SK-N-SH (cell line): ENCODE measurements around the gene NRIP1. TPM values are rescaled to one million over a fixed set of nuclear protein-coding genes. Genes with fewer than 3 reads are reported as not detected.
"Not testable (repeated sequence)": the region's sequence is repeated elsewhere in the genome, so short reads cannot be mapped to it uniquely, and the experiment has no call there.

Experiments used
- CTCF ChIA-PET: fragments of 300-600, 350-600 bp; formaldehyde crosslinking; extraction: SDS; loops from one replicate; lab custom pipeline; 2021; lab: Yijun Ruan, JAX
- POLR2A ChIA-PET: fragments of 350-600 bp; sonication (Branson Sonifier 250); formaldehyde crosslinking; extraction: SDS; loops from one replicate; lab custom pipeline; 2020; ENCODE audit warnings: antibody characterized with exemption, inconsistent platforms; lab: Yijun Ruan, JAX
- DNase-seq: peaks from one replicate; pipeline ENCODE4 v3.0.0; 2012
- H2AFZ ChIP-seq: fragments of 200-600 bp; sonication (generic); 2 replicates; pipeline ENCODE4 v1.8.1; 2016; ENCODE audit warnings: antibody characterized with exemption, mild to moderate bottlenecking, low read depth
- H3F3A ChIP-seq: fragments of 200-600 bp; sonication (generic); replicated peaks from 2 replicates; pipeline ENCODE3; 2016; ENCODE audit warnings: antibody characterized with exemption, mild to moderate bottlenecking; ENCODE audit not compliant: insufficient read depth
- H3K27ac ChIP-seq, 2 experiments: fragments of 200-500 bp in 1 of 2; fragments of 200-600 bp in 1 of 2; sonication (Bioruptor generic) in 1 of 2; sonication (generic), shearing (Covaris generic) in 1 of 2; 2 replicates each; pipeline versions ENCODE4 v1.5.1 to v1.6.1; 2014 to 2016; ENCODE audit warnings: low read depth in 2 of 2, inconsistent platforms in 1 of 2, low read length in 1 of 2, mild to moderate bottlenecking in 1 of 2, mixed read lengths in 1 of 2
- H3K27me3 ChIP-seq: fragments of 200-600 bp; sonication (generic), shearing (Covaris generic); 2 replicates; pipeline ENCODE4 v1.6.1; 2016; ENCODE audit warnings: mixed run types; ENCODE audit not compliant: insufficient read depth
- H3K36me3 ChIP-seq, 2 experiments: fragments of 200-500 bp in 1 of 2; fragments of 200-600 bp in 1 of 2; sonication (Bioruptor generic) in 1 of 2; sonication (generic) in 1 of 2; replicated peaks in 1 of 2; 2 replicates each; pipeline versions ENCODE3 to v1.5.1; 2014 to 2016; ENCODE audit warnings: low read length in 1 of 2, mild to moderate bottlenecking in 1 of 2; ENCODE audit not compliant: insufficient read depth in 2 of 2, control insufficient read depth in 1 of 2
- H3K4me1 ChIP-seq, 2 experiments: fragments of 200-500 bp in 1 of 2; fragments of 200-600 bp in 1 of 2; sonication (Bioruptor generic) in 1 of 2; sonication (generic), shearing (Covaris generic) in 1 of 2; 2 replicates each; pipeline versions ENCODE4 v1.5.1 to v1.6.1; 2014 to 2016; ENCODE audit warnings: low read depth in 1 of 2, low read length in 1 of 2, mixed run types in 1 of 2; ENCODE audit not compliant: insufficient read depth in 2 of 2, control insufficient read depth in 1 of 2
- H3K4me2 ChIP-seq: fragments of 200-600 bp; sonication (generic), shearing (Covaris generic); 2 replicates; pipeline ENCODE4 v1.6.1; 2017; ENCODE audit warnings: mixed run types
- H3K4me3 ChIP-seq, 2 experiments: fragments of 200-500 bp in 1 of 2; fragments of 200-600 bp in 1 of 2; sonication (Bioruptor generic) in 1 of 2; sonication (generic), shearing (Covaris generic) in 1 of 2; 2 replicates each; pipeline versions ENCODE4 v1.5.1 to v1.8.1; 2014 to 2016; ENCODE audit warnings: low read depth in 2 of 2, inconsistent platforms in 1 of 2, low read length in 1 of 2, mild to moderate bottlenecking in 1 of 2, mixed read lengths in 1 of 2, moderate library complexity in 1 of 2
- H3K79me2 ChIP-seq: fragments of 200-600 bp; sonication (generic); 2 replicates; pipeline ENCODE4 v1.8.1; 2017; ENCODE audit warnings: mild to moderate bottlenecking; ENCODE audit not compliant: insufficient read depth
- H3K9ac ChIP-seq: fragments of 200-600 bp; sonication (generic); 2 replicates; pipeline ENCODE4 v1.6.1; 2017; ENCODE audit warnings: mixed run types
- H3K9me2 ChIP-seq: fragments of 200-600 bp; sonication (generic); 2 replicates; pipeline ENCODE4 v1.6.1; 2017; ENCODE audit warnings: mixed run types
- H3K9me3 ChIP-seq: fragments of 200-600 bp; sonication (generic); 2 replicates; pipeline ENCODE4 v1.6.1; 2017; ENCODE audit warnings: mixed run types, mild to moderate bottlenecking, moderate library complexity
- H4K20me1 ChIP-seq: fragments of 200-600 bp; sonication (generic); 2 replicates; pipeline ENCODE4 v1.6.1; 2017; ENCODE audit warnings: mild to moderate bottlenecking, mixed run types; ENCODE audit not compliant: insufficient read depth
- EP300 ChIP-seq, 2 experiments: IDR thresholded peaks; 2 replicates each; pipeline versions ENCODE4 v1.4.0 to v1.6.1; 2012; ENCODE audit warnings: borderline replicate concordance in 1 of 2, low read depth in 1 of 2, low read length in 1 of 2
- FOSL2 ChIP-seq: IDR thresholded peaks from 2 replicates; pipeline ENCODE4 v1.4.0; 2012; ENCODE audit warnings: low read depth, mild to moderate bottlenecking, moderate library complexity, borderline replicate concordance
- FOXJ3 ChIP-seq: sonication (generic); formaldehyde crosslinking; IDR thresholded peaks from 2 replicates; pipeline ENCODE4 v1.5.1; 2020; ENCODE audit warnings: mild to moderate bottlenecking, missing genetic modification reagents
- FOXM1 ChIP-seq: IDR thresholded peaks from 2 replicates; pipeline ENCODE4 v1.4.0; 2012; ENCODE audit warnings: low read depth, mild to moderate bottlenecking
- MXI1 ChIP-seq: IDR thresholded peaks from 2 replicates; pipeline ENCODE4 v1.6.1; 2012; ENCODE audit warnings: mild to moderate bottlenecking, low read depth, low read length, improper control_type of control experiment
- NFIC ChIP-seq: IDR thresholded peaks from 2 replicates; pipeline ENCODE4 v1.4.0; 2012; ENCODE audit warnings: borderline replicate concordance
- PBX3 ChIP-seq: IDR thresholded peaks from 2 replicates; pipeline ENCODE4; 2012
- POLR2AphosphoS5 ChIP-seq: IDR thresholded peaks from 2 replicates; pipeline ENCODE4 v1.6.1; 2012; ENCODE audit warnings: low read depth, low read length
- RAD21 ChIP-seq: IDR thresholded peaks from 2 replicates; pipeline ENCODE4 v1.6.1; 2012; ENCODE audit warnings: mild to moderate bottlenecking, low read length
- RCOR1 ChIP-seq: fragments of 150-350 bp; IDR thresholded peaks from 2 replicates; pipeline ENCODE4 v1.6.1; 2017; ENCODE audit warnings: antibody characterized with exemption, low read length
- SIN3A ChIP-seq: IDR thresholded peaks from 2 replicates; pipeline ENCODE4 v1.6.1; 2012; ENCODE audit warnings: low read depth, mild to moderate bottlenecking, low read length, moderate library complexity, borderline replicate concordance
- SMC3 ChIP-seq: IDR thresholded peaks from 2 replicates; pipeline ENCODE4 v1.6.1; 2012; ENCODE audit warnings: low read depth, low read length, improper control_type of control experiment
- USF1 ChIP-seq: IDR thresholded peaks from 2 replicates; pipeline ENCODE4 v1.4.0; 2012; ENCODE audit warnings: low read depth, borderline replicate concordance
- YY1 ChIP-seq: IDR thresholded peaks from 2 replicates; pipeline ENCODE4 v1.4.0; 2012; ENCODE audit warnings: low read depth, mild to moderate bottlenecking
- ZBTB33 ChIP-seq: IDR thresholded peaks from 2 replicates; pipeline ENCODE4 v1.4.0; 2012; ENCODE audit warnings: low read depth, borderline replicate concordance
- WGBS: methylation state at CpG from one replicate; pipeline ENCODE4 v1.1.6; 2017; ENCODE audit warnings: low lambda C conversion rate; 5-methylcytosine and 5-hydroxymethylcytosine counted together
- polyA plus RNA-seq, 3 experiments: library from polyadenylated mRNA; depleted of rRNA; stranded (reverse); fragments of >200 nt; gene quantifications; 2 replicates each; pipeline ENCODE4 v1.2.3, GENCODE V29; 2012

NRIP1 gene
- polyA plus RNA-seq, 1 of the 3 experiments (the other 2 are of a cell fraction), result 0.02 TPM

- Histone ChIP-seq H3K9me2 (no peaks in the 10 kb centered on the region), H3K4me1 (no peaks in the 10 kb centered on the region; a peak in 1 of 4 replicates), H3K9me3 (no peaks in the 10 kb centered on the region), H3K9ac (no peak overlapping the region), H2AFZ (no peak overlapping the region), H3K27ac (no peak overlapping the region), H4K20me1 (no peaks in the 10 kb centered on the region), H3K27me3 (no peaks in the 10 kb centered on the region), H3K4me3 (no peak overlapping the region), H3K79me2 (no peaks in the 10 kb centered on the region), H3K4me2 (no peak overlapping the region), H3K36me3 (no peaks in the 10 kb centered on the region), H3F3A (no peaks in the 10 kb centered on the region)
- no peak for DNase-seq
- TF ChIP-seq USF1, result no peak
- no peak for TF ChIP-seq NFIC
- TF ChIP-seq EP300 (IDR thresholded peaks at IDR 0.05; ENCODE audit: borderline replicate concordance in 1 of 2, low read depth in 1 of 2, low read length in 1 of 2), result no peak
- TF ChIP-seq YY1, result no peak
- no peak for TF ChIP-seq FOXJ3
- TF ChIP-seq SMC3, result no peak
- no peak for TF ChIP-seq RCOR1
- no peak for TF ChIP-seq ZBTB33
- TF ChIP-seq POLR2AphosphoS5, result no peak
- no peak for TF ChIP-seq MXI1
- no peak for TF ChIP-seq FOSL2
- no peak for TF ChIP-seq FOXM1
- no peak for TF ChIP-seq RAD21
- TF ChIP-seq SIN3A, result no peak
- no peak for TF ChIP-seq PBX3
- 8% methylated on average over 4 of the region's 4 CpGs for WGBS
- ChIA-PET CTCF (no interaction called here), POLR2A (no interaction called here)
Observed at GRCh38 chr21:15031790-15032357, 32.9 kb downstream of the NRIP1 start.

GRCh38 chr21:15031362-15031761 lies 33.4 kb downstream of the NRIP1 start:
- 2% methylated on average over 8 of the region's 14 CpGs for WGBS
- DNase-seq, H3F3A ChIP-seq, H4K20me1 ChIP-seq, H3K9me3 ChIP-seq, H3K36me3 ChIP-seq, H3K9me2 ChIP-seq, H3K4me1 ChIP-seq, H2AFZ ChIP-seq, H3K9ac ChIP-seq, H3K27me3 ChIP-seq, POLR2A ChIA-PET, H3K4me2 ChIP-seq, H3K4me3 ChIP-seq, H3K79me2 ChIP-seq, H3K27ac ChIP-seq, CTCF ChIA-PET: not testable (repeated sequence)

GRCh38 chr21:15030861-15031260 lies 33.9 kb downstream of the NRIP1 start:
- H3F3A ChIP-seq, H4K20me1 ChIP-seq, H3K27me3 ChIP-seq, CTCF ChIA-PET, H3K36me3 ChIP-seq, H3K79me2 ChIP-seq, POLR2A ChIA-PET, H2AFZ ChIP-seq, H3K4me2 ChIP-seq, H3K9me3 ChIP-seq, DNase-seq, H3K9me2 ChIP-seq, H3K4me3 ChIP-seq, H3K9ac ChIP-seq, H3K27ac ChIP-seq, H3K4me1 ChIP-seq: not testable (repeated sequence)
- 7% methylated on average over 8 of the region's 8 CpGs for WGBS
